MCF 10A (cell line): Measurements from ENCODE around the gene ZBTB47. TPM values are rescaled to one million over a fixed set of nuclear protein-coding genes. Genes with fewer than 3 reads are reported as not detected.

ENCODE experiments used
- BruUV-seq: library from RNA; stranded (reverse); fragments of 400-500 nt; replicated peaks from 2 replicates; lab custom pipeline; 2021; lab: Mats Ljungman, UMichigan
- CTCF ChIA-PET: fragments of 300-600 bp; sonication (Branson Sonifier 250); formaldehyde crosslinking; extraction: SDS; loops from one replicate; lab custom pipeline; 2021; ENCODE audit warnings: antibody characterized with exemption, inconsistent platforms; lab: Yijun Ruan, JAX
- POLR2A ChIA-PET: fragments of 300-600, 350-650 bp; sonication (Branson Sonifier 250); formaldehyde crosslinking; extraction: SDS; loops from one replicate; lab custom pipeline; 2020; ENCODE audit warnings: antibody characterized with exemption, inconsistent platforms; lab: Yijun Ruan, JAX
- DNase-seq: peaks from one replicate; pipeline ENCODE4 v3.0.0-alpha.2; 2018; ENCODE audit not compliant: unreplicated experiment
- H3K27ac Mint-ChIP-seq: one replicate; pipeline ENCODE4 v1.8.0; 2022; ENCODE audit warnings: mild to moderate bottlenecking, low read depth, mixed read lengths; ENCODE audit not compliant: unreplicated experiment
- H3K27me3 Mint-ChIP-seq: one replicate; pipeline ENCODE4 v1.8.0; 2022; ENCODE audit warnings: mixed read lengths; ENCODE audit not compliant: insufficient read depth, unreplicated experiment
- H3K36me3 Mint-ChIP-seq: one replicate; pipeline ENCODE4 v1.8.0; 2022; ENCODE audit warnings: mild to moderate bottlenecking, moderate library complexity, mixed read lengths; ENCODE audit not compliant: insufficient read depth, unreplicated experiment
- H3K4me1 Mint-ChIP-seq: one replicate; pipeline ENCODE4 v1.8.0; 2022; ENCODE audit warnings: mixed read lengths; ENCODE audit not compliant: insufficient read depth, unreplicated experiment
- H3K4me3 Mint-ChIP-seq: one replicate; pipeline ENCODE4 v1.8.0; 2022; ENCODE audit warnings: mild to moderate bottlenecking, moderate library complexity, mixed read lengths; ENCODE audit not compliant: unreplicated experiment
- H3K9me3 Mint-ChIP-seq: one replicate; pipeline ENCODE4 v1.8.0; 2022; ENCODE audit warnings: mixed read lengths; ENCODE audit not compliant: unreplicated experiment
- CTCF ChIP-seq: fragments of 200-600 bp; IDR thresholded peaks from one replicate; pipeline ENCODE4 v1.8.0; 2022; ENCODE audit warnings: antibody characterized with exemption, mild to moderate bottlenecking; ENCODE audit not compliant: unreplicated experiment
- intact Hi-C: fragments of 100-400 bp; cut with micrococcal nuclease; formaldehyde crosslinking; loops from 2 replicates; pipeline ENCODE4 v1.14.1; 2022
- total RNA-seq: library from RNA; stranded (reverse); gene quantifications from 2 replicates; pipeline ENCODE4 v1.2.3, GENCODE V29; 2022

ZBTB47 gene
- total RNA-seq, 1 experiment from 2014 or later: 10.9 TPM

GRCh38 chr3:42610976-42611375 is 42.5 kb upstream of the ZBTB47 start:
- Mint-ChIP-seq H3K27ac (no peak overlapping the region), H3K9me3 (no peaks in the 10 kb centered on the region), H3K36me3 (peaks cover 68% of the 10 kb centered on the region), H3K27me3 (no peaks in the 10 kb centered on the region), H3K4me1 (peaks cover 19% of the 10 kb centered on the region), H3K4me3 (no peak overlapping the region)
- intact Hi-C loops: no loop called here
- no TSS peak for BruUV-seq
- CTCF ChIA-PET: interaction anchor here (0.7 to 0.8 kb wide), 3 partner anchors 19 to 602 kb away, joined by 3 read pairs; no protein-coding TSS in a partner anchor
- TF ChIP-seq CTCF: no peak
- no peak for DNase-seq
- POLR2A ChIA-PET: interaction anchor here (1.2 to 1.5 kb wide), 2 partner anchors 10 to 30 kb away, joined by 5 to 11 read pairs; partner anchors contain the start of gene NKTR

GRCh38 chr3:42612217-42612616 is 41.3 kb upstream of the ZBTB47 start:
- no peak overlapping the region for H3K4me3 Mint-ChIP-seq
- BruUV-seq: no TSS peak
- no peak for TF ChIP-seq CTCF
- no peaks in the 10 kb centered on the region for H3K9me3 Mint-ChIP-seq
- peaks cover 69% of the 10 kb centered on the region for H3K36me3 Mint-ChIP-seq
- no peak for DNase-seq
- POLR2A ChIA-PET: interaction anchor here (1.0 to 5.4 kb wide), 4 partner anchors 8 to 22 kb away, joined by 3 to 35 read pairs (median 4); partner anchors contain the start of gene NKTR
- CTCF ChIA-PET: interaction anchor here (1.0 to 2.6 kb wide), 6 partner anchors 10 to 66 kb away, joined by 3 to 15 read pairs (median 4); partner anchors contain the start of gene SEC22C
- H3K4me1 Mint-ChIP-seq: peaks cover 16% of the 10 kb centered on the region
- H3K27me3 Mint-ChIP-seq: no peaks in the 10 kb centered on the region
- H3K27ac Mint-ChIP-seq: no peak overlapping the region
- intact Hi-C loops: no loop called here

- BruUV-seq: no TSS peak
- ChIA-PET POLR2A (interaction anchor here (0.6 to 5.4 kb wide), 5 partner anchors 7 to 38 kb away, joined by 3 to 35 read pairs (median 4); partner anchors contain the start of gene NKTR), CTCF (interaction anchor here (1.0 to 2.6 kb wide), 10 partner anchors 11 to 351 kb away, joined by 3 to 15 read pairs (median 4); partner anchors contain the start of gene SEC22C)
- no peak for DNase-seq
- peaks cover 16% of the 10 kb centered on the region for H3K4me1 Mint-ChIP-seq
- no peak overlapping the region for H3K4me3 Mint-ChIP-seq
- H3K36me3 Mint-ChIP-seq: peaks cover 68% of the 10 kb centered on the region
- intact Hi-C loops: no loop called here
- H3K27me3 Mint-ChIP-seq: no peaks in the 10 kb centered on the region
- H3K27ac Mint-ChIP-seq: no peak overlapping the region
- TF ChIP-seq CTCF: no peak
- no peaks in the 10 kb centered on the region for H3K9me3 Mint-ChIP-seq
These were observed 40.6 kb upstream of the ZBTB47 start for GRCh38 chr3:42612928-42613327.

GRCh38 chr3:42613462-42613861 is 40.0 kb upstream of the ZBTB47 start:
- H3K27me3 Mint-ChIP-seq: no peaks in the 10 kb centered on the region
- no TSS peak for BruUV-seq

More at GRCh38 chr3:42613462-42613861, 40.0 kb upstream of the ZBTB47 start:
- Mint-ChIP-seq H3K27ac (no peak overlapping the region), H3K4me1 (peaks cover 16% of the 10 kb centered on the region), H3K36me3 (peaks cover 68% of the 10 kb centered on the region), H3K4me3 (no peak overlapping the region), H3K9me3 (no peaks in the 10 kb centered on the region)
- ChIA-PET CTCF (interaction anchor here (0.6 to 2.6 kb wide), 14 partner anchors 9 to 352 kb away, joined by 3 to 15 read pairs (median 3); partner anchors contain the start of gene SEC22C), POLR2A (interaction anchor here (0.6 to 5.4 kb wide), 5 partner anchors 10 to 39 kb away, joined by 3 to 35 read pairs (median 4); partner anchors contain the start of gene NKTR)
- DNase-seq: peak; percentile 32
- intact Hi-C loops: no loop called here
- peak; percentile 34 for TF ChIP-seq CTCF
